ENCODE results near the gene PSMC3IP. TPM values are rescaled to one million over a fixed set of nuclear protein-coding genes. Genes with fewer than 3 reads are reported as not detected.
"Not testable (repeated sequence)": the region's sequence is repeated elsewhere in the genome, so short reads cannot be mapped to it uniquely, and the experiment has no call there.

PSMC3IP gene
- total RNA-seq, 1 donor from 2014 or later = 5.6 TPM

DNA sequence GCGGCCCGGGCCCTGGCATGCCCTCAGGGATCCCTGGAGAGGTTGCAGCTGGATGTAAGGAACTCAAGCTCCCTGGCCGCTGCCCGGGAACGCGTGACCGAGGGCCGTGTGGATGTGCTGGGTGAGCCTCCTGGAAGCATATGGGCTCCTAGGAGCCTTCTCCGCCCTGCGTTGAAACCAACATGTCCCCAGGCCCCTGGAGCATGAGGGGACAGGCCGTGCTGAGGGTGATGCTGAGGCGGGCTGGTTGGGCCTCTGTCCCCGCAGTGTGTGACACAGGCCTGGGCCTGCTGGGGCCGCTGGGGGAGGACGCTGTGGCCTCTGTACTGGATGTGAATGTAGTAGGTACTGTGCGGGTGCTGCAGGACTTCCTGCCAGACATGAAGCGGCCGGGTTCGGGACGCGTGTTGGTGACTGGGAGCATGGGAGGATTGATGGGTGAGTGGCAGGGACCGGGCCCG lies 30.5 kb downstream of the PSMC3IP start:
- Mint-ChIP-seq H3K27ac (ENCODE audit: unreplicated experiment) (no peak overlapping the region), H3K4me1 (ENCODE audit: unreplicated experiment) (peaks cover 3% of the 10 kb centered on the region), H3K27me3 (ENCODE audit: unreplicated experiment) (no peaks in the 10 kb centered on the region), H3K9me3 (ENCODE audit: unreplicated experiment) (no peaks in the 10 kb centered on the region), H3K4me3 (ENCODE audit: unreplicated experiment) (no peak overlapping the region), H3K36me3 (ENCODE audit: unreplicated experiment) (peaks cover 10% of the 10 kb centered on the region)
- TF ChIP-seq, protein P1, sequence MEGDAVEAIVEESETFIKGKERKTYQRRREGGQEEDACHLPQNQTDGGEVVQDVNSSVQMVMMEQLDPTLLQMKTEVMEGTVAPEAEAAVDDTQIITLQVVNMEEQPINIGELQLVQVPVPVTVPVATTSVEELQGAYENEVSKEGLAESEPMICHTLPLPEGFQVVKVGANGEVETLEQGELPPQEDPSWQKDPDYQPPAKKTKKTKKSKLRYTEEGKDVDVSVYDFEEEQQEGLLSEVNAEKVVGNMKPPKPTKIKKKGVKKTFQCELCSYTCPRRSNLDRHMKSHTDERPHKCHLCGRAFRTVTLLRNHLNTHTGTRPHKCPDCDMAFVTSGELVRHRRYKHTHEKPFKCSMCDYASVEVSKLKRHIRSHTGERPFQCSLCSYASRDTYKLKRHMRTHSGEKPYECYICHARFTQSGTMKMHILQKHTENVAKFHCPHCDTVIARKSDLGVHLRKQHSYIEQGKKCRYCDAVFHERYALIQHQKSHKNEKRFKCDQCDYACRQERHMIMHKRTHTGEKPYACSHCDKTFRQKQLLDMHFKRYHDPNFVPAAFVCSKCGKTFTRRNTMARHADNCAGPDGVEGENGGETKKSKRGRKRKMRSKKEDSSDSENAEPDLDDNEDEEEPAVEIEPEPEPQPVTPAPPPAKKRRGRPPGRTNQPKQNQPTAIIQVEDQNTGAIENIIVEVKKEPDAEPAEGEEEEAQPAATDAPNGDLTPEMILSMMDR (IDR thresholded peaks at IDR 0.05) = no peak
- DNase-seq (ENCODE audit: extremely low spot score, unreplicated experiment) = no peak

DNA sequence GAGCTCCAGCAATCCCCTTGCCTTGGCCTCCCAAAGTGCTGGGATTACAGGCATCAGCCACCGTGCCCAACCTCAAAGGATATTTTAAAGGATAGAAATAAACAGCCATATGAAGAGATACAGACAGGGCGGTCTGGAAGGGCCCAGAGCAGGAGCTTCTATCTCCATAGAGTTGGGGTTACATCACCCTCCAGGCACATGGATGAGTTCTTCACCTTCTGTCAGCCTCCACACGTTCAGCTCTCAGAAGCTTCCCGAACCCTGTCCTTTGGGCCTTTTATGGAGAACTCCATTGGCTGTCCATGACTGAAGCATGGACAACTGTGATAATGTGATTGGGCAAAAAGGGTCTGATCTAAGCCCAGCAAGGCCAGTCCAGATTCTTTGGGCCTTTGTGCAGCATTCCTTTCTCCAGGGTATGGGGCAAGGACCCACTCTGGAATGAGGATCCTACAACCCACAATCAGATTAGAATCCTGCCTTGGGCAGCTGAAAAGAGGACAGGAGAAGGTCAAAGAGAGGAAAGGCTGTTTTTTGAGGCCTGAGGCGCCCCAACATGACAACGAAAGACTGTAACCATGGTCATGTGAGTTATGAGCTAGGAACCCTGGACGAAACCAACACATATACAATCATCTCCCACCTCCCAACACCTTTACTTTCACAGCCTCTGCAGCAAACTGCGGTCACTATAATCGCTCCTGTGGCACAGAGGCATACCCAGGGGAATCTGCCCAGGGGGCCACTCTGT lies 31.6 kb downstream of the PSMC3IP start:
- peak overlapping the region; percentile 34 for H3K27ac Mint-ChIP-seq (ENCODE audit: unreplicated experiment)

DNA sequence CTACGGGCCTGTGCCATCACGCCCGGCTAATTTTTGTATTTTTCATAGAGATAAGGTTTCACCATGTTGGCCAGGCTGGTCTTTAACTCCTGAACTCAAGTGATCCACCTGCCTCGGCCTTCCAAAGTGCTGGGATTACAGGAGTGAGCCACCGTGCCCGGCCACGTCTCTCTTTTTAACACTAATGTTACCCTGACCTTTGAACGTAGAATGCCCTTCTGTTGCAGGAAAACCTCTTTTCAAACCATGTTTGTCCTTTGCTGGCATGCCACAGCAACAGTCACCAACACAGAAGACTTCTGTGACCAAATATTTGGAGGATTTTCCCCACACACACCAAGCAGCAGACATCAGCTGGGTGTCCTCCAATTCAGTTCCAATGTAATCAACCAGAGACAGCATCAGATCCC lies 32.6 kb downstream of the PSMC3IP start:
- Mint-ChIP-seq H3K4me3 (ENCODE audit: unreplicated experiment) (no peak overlapping the region), H3K9me3 (ENCODE audit: unreplicated experiment) (no peaks in the 10 kb centered on the region), H3K36me3 (ENCODE audit: unreplicated experiment) (peaks cover 6% of the 10 kb centered on the region), H3K4me1 (ENCODE audit: unreplicated experiment) (no peaks in the 10 kb centered on the region), H3K27ac (ENCODE audit: unreplicated experiment) (peak overlapping the region; percentile 18), H3K27me3 (ENCODE audit: unreplicated experiment) (no peaks in the 10 kb centered on the region)
- DNase-seq (ENCODE audit: extremely low spot score, unreplicated experiment) = no peak
- TF ChIP-seq, protein P1 (IDR thresholded peaks at IDR 0.05) = no peak

More for the DNA sequence above, 31.6 kb downstream of the PSMC3IP start:
- H3K36me3 Mint-ChIP-seq (ENCODE audit: unreplicated experiment); H3K27me3 Mint-ChIP-seq (ENCODE audit: unreplicated experiment); H3K4me1 Mint-ChIP-seq (ENCODE audit: unreplicated experiment); H3K4me3 Mint-ChIP-seq (ENCODE audit: unreplicated experiment); DNase-seq (ENCODE audit: extremely low spot score, unreplicated experiment); H3K9me3 Mint-ChIP-seq (ENCODE audit: unreplicated experiment): not testable (repeated sequence)

DNA sequence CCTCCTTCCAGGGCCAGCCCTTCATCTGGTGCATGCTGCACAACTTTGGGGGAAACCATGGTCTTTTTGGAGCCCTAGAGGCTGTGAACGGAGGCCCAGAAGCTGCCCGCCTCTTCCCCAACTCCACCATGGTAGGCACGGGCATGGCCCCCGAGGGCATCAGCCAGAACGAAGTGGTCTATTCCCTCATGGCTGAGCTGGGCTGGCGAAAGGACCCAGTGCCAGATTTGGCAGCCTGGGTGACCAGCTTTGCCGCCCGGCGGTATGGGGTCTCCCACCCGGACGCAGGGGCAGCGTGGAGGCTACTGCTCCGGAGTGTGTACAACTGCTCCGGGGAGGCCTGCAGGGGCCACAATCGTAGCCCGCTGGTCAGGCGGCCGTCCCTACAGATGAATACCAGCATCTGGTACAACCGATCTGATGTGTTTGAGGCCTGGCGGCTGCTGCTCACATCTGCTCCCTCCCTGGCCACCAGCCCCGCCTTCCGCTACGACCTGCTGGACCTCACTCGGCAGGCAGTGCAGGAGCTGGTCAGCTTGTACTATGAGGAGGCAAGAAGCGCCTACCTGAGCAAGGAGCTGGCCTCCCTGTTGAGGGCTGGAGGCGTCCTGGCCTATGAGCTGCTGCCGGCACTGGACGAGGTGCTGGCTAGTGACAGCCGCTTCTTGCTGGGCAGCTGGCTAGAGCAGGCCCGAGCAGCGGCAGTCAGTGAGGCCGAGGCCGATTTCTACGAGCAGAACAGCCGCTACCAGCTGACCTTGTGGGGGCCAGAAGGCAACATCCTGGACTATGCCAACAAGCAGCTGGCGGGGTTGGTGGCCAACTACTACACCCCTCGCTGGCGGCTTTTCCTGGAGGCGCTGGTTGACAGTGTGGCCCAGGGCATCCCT lies 34.1 kb downstream of the PSMC3IP start:
- Mint-ChIP-seq H3K4me3 (ENCODE audit: unreplicated experiment) (no peak overlapping the region), H3K36me3 (ENCODE audit: unreplicated experiment) (peaks cover 11% of the 10 kb centered on the region), H3K4me1 (ENCODE audit: unreplicated experiment) (peaks cover 5% of the 10 kb centered on the region), H3K9me3 (ENCODE audit: unreplicated experiment) (no peaks in the 10 kb centered on the region), H3K27ac (ENCODE audit: unreplicated experiment) (no peak overlapping the region), H3K27me3 (ENCODE audit: unreplicated experiment) (no peaks in the 10 kb centered on the region)
- no peak for DNase-seq (ENCODE audit: extremely low spot score, unreplicated experiment)
- TF ChIP-seq, protein P1 (IDR thresholded peaks at IDR 0.05) = no peak

DNA sequence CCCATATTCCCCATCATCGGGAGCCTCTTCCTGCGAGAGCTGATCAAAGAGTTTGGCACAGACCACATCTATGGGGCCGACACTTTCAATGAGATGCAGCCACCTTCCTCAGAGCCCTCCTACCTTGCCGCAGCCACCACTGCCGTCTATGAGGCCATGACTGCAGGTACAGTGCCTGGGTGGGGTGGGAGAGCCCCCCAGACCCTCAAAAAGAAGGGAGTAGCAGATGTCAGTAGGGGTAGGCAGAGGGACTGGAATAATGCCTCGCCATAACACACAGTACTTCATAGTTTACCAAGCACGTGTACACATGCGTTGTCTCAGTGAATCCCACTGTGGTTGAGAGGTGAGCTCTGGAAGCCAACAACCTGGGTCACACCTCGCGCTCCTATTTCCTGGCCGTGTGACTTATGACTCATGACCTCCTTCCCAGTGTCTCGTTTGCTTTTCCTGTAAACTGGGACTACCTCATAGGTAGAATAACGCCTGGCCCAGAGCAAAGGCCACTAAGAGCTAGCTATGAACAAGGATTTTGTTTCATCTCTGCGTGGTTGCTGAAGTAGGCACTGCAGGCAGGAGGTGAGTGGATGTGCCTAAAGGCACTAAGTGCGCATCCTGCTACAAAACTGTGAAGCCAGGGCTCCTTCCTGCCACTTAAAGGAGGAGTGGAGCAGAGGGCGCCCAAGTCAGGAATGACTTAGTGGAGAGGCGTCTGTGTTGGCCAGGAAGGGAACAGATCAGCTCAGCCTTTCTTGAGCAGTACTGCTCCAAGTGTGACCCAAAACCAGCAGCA lies 36.3 kb downstream of the PSMC3IP start:
- Mint-ChIP-seq H3K36me3 (ENCODE audit: unreplicated experiment) (peaks cover 16% of the 10 kb centered on the region), H3K27me3 (ENCODE audit: unreplicated experiment) (no peaks in the 10 kb centered on the region), H3K27ac (ENCODE audit: unreplicated experiment) (no peak overlapping the region), H3K4me3 (ENCODE audit: unreplicated experiment) (no peak overlapping the region), H3K4me1 (ENCODE audit: unreplicated experiment) (peaks cover 19% of the 10 kb centered on the region), H3K9me3 (ENCODE audit: unreplicated experiment) (no peaks in the 10 kb centered on the region)
- TF ChIP-seq, protein P1 (IDR thresholded peaks at IDR 0.05) = no peak
- no peak for DNase-seq (ENCODE audit: extremely low spot score, unreplicated experiment)

DNA sequence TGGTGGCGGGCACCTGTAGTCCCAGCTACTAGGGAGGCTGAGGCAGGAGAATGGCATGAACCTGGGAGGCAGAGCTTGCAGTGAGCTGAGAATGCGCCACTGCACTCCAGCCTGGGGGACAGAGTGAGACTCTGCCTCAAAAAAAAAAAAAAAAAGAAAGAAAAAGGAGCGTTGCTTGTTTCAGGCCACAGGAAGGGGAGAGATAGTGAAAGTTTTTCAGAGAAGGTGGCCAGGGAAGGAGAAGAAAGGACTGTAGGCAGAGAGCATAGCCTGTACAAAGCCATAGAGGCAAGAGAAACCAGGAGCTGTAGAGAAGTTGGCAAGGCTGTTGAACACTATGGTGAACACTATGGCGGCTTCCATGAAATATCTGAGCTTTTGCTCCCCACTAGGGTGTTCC lies 37.0 kb downstream of the PSMC3IP start:
- H3K4me3 Mint-ChIP-seq (ENCODE audit: unreplicated experiment); H3K27me3 Mint-ChIP-seq (ENCODE audit: unreplicated experiment); H3K9me3 Mint-ChIP-seq (ENCODE audit: unreplicated experiment); H3K27ac Mint-ChIP-seq (ENCODE audit: unreplicated experiment); DNase-seq (ENCODE audit: extremely low spot score, unreplicated experiment): not testable (repeated sequence)
- Mint-ChIP-seq H3K4me1 (ENCODE audit: unreplicated experiment) (peaks cover 23% of the 10 kb centered on the region), H3K36me3 (ENCODE audit: unreplicated experiment) (peaks cover 16% of the 10 kb centered on the region)

Data from osteocyte (in vitro differentiated cells).